GM06990 (cell line): ENCODE measurements around the gene SERTAD4.

Experiments used
- DNase-seq: peaks from one replicate; pipeline ENCODE4 v3.0.0-alpha.2; 2011; ENCODE audit not compliant: insufficient read length; ENCODE audit errors: extremely low read depth
- H3K27me3 ChIP-seq: replicated peaks from 2 replicates; pipeline ENCODE4 v1.6.0; 2011; ENCODE audit warnings: low read length; ENCODE audit not compliant: control insufficient read depth, insufficient read depth
- H3K36me3 ChIP-seq: 2 replicates; pipeline ENCODE4 v1.5.1; 2011; ENCODE audit warnings: low read length; ENCODE audit not compliant: control insufficient read depth, insufficient read depth
- H3K4me3 ChIP-seq: replicated peaks from 2 replicates; pipeline ENCODE4 v1.5.1; 2011; ENCODE audit warnings: low read depth, mild to moderate bottlenecking, control low read depth, low read length
- CTCF ChIP-seq: IDR thresholded peaks from 2 replicates; pipeline ENCODE4 v1.5.1; 2011; ENCODE audit warnings: low read length, control low read depth, mild to moderate bottlenecking, inconsistent platforms; ENCODE audit not compliant: insufficient read depth, poor library complexity, severe bottlenecking

SERTAD4 gene

GRCh38 chr1:210292231-210292871 is 59.8 kb downstream of the SERTAD4 start:
- Histone ChIP-seq H3K36me3 (no peaks in the 10 kb centered on the region), H3K4me3 (no peak overlapping the region; the same call in 1 of the 2 replicates), H3K27me3 (no peaks in the 10 kb centered on the region; the same call in 1 of the 2 replicates)
- DNase-seq = peak; percentile 28
- TF ChIP-seq CTCF = peak; percentile 23

- no peaks in the 10 kb centered on the region for H3K36me3 ChIP-seq
- no peak overlapping the region for H3K4me3 ChIP-seq
- no peaks in the 10 kb centered on the region; the same call in 1 of the 2 replicates for H3K27me3 ChIP-seq
- no peak for TF ChIP-seq CTCF
- DNase-seq = no peak
Measured at GRCh38 chr1:210293171-210293607, 60.6 kb downstream of the SERTAD4 start.

GRCh38 chr1:210294999-210295745 is 62.6 kb downstream of the SERTAD4 start:
- Histone ChIP-seq H3K27me3 (no peaks in the 10 kb centered on the region; the same call in 1 of the 2 replicates), H3K4me3 (no peak overlapping the region), H3K36me3 (no peaks in the 10 kb centered on the region)
- no peak for TF ChIP-seq CTCF
- DNase-seq = no peak
